NOMO-1 treated with DMSO at 0.1 percent for 48 hours (cell line): Measurements from ENCODE around the gene RAPGEF4.

ENCODE experiments used
- DNase-seq: peaks from one replicate; lab custom pipeline; 2025; ENCODE audit not compliant: unreplicated experiment; lab: John Stamatoyannopoulos, UW

The RAPGEF4 gene

DNA sequence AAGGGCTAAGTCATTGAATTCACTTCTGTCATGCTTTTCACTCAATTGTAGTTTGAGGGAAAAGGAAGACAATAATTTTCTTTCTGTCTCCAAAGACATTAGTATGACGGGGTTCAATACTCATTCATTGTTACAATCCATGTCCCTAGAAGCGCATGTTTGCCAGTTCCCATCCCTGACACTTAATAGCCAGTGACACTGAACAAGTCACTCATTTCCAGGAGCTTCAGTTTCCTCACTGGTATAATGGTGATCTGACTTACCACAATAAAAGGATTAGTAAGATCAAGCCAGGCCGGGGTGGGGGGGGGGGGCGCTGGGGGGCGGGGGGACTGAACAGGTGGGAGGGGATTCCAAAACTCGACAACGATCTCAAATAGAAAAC lies 195.2 kb downstream of the RAPGEF4 start:
- DNase-seq, result no peak

DNA sequence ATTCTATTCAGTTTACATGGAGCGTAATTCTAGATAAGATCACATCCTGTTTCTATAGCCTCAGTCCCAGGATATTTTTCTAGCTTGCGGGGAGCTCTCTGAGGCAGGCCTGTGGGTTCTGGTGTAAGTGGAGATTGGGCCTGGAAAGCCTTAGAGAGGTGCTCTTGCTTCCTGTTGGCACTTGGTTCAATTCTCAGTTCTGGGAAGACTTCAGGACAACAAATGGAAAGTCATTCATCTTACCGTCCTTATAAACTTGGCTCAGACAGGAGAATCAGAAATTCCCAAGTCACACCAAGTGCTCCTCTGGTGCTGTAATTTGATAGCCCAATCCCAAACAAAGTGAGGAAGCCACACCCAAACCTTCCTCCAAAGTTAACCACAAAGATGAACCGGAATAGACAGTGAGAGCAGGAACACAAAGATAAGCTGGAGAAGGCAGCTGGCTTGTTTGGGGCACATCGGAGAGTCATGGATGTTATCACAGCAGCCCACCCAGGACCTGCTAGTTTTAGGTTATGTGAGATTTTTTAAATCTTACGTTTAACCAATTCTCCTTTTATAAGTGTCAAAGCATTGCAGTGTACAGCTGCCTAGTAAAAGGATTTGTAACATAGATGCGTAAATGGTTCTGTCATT lies 195.7 kb downstream of the RAPGEF4 start:
- DNase-seq, result no peak

DNA sequence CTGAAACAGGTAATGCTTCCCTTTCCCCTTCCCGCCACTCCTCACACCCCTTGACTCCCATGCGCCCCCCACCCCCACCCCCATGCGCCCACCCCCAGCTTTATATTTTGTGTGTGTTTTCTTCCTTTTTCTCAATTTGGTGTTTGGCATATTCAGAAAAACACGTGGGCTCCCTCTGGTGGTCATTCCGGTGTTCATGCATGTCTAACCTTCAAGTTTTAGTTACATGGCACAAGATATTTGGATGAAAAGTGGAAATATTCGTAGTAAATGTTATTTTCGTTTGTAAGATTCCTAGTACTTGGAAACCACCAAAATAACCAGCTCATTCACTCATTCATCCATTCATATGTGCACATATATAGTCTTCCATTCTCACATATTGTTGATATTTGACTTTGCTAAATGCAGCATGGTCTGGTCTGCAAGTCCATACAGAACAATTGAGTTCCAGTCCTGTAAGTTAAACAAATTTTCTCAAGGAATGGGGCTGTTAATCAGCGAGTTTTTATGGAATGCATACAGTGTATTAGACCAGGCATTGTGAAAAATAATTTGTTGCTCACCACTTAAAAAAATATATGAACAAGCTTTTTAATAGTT lies 196.4 kb downstream of the RAPGEF4 start:
- DNase-seq, result peak; percentile 67

DNA sequence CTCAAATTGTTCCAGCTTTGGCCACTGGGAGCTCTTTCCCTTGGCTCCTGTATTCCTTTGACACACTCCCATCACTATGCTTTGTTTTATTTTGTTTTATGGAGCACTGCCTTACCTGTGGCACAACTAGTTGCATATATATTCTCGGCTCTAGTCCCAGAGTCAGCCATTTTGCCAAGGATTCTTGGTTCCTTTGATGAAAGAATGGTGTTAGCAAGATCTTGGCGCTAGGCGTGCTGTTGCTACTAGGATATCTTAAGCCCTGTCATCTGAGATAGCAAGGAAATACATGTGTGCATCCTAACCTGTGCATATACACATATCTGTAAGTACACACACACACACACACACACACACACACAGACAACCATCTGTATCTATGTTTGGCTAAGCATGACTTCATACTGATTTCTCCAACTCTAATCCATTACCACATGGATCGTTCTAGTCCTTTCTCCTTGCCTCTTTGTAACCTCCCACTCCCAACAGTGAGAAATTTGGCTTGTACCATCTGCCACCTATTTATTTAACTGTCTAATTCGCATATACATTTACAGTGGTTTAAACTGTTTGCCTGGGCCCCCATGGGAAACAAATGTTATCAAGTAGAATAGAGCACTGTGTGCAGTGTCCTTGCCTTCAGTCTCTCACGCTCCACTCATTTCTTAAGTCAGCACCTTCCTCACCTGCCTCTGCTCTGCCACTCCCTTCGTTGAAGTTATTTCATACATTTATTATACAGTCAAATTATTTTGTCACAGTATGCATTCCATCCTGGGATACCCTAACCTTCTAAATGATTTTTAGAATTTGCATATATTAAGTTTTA lies 202.5 kb downstream of the RAPGEF4 start:
- DNase-seq, result no peak

DNA sequence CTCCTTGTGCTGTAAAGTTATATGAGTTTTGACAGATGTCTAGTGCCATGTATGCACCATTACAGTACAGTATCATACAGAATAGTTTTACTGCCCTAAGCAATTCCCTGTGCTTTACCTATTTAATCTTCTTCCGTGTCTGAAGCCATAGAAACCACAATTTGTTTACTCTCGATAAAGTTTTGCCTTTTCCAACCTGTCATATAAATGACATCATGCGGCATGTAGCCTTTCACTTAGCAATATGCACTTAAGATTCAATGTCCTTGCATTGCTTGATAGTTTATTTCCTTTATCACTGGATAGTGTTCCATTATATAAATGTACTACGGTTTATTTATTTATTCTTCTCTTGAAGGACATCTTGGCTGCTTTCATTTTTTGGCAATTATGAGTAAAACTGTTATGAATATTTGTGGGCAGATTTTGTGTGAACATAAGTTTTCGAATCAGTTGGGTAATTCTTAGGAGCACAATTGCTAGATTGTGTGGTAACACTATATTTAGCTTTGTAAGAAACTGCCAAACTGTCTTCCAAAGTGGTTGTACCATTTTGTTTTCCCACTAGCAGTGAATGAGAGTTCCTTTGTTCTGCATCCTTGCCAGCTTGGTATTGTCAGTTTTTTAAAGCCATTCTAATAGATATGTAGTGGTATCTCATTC lies 203.2 kb downstream of the RAPGEF4 start:
- DNase-seq, result no peak

DNA sequence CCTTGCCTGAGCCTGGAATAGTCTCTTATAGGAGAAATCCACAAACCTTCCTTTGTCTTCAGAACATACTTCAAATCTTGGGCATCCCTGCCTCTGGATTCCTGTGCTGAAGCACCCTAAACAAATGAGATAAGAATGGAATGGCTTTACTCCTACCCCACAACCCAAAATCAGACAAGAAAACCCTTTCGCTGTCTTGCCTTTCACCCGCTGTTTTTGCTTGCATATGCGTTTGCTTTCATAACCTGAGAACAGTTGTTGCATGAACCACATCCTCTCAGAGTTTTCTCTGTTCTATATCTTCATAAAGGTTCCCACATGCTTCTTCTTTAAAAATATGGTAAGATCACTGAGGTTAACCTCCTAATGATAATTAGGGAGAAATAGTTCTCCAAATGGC lies 207.9 kb downstream of the RAPGEF4 start:
- peak; percentile 16 for DNase-seq

DNA sequence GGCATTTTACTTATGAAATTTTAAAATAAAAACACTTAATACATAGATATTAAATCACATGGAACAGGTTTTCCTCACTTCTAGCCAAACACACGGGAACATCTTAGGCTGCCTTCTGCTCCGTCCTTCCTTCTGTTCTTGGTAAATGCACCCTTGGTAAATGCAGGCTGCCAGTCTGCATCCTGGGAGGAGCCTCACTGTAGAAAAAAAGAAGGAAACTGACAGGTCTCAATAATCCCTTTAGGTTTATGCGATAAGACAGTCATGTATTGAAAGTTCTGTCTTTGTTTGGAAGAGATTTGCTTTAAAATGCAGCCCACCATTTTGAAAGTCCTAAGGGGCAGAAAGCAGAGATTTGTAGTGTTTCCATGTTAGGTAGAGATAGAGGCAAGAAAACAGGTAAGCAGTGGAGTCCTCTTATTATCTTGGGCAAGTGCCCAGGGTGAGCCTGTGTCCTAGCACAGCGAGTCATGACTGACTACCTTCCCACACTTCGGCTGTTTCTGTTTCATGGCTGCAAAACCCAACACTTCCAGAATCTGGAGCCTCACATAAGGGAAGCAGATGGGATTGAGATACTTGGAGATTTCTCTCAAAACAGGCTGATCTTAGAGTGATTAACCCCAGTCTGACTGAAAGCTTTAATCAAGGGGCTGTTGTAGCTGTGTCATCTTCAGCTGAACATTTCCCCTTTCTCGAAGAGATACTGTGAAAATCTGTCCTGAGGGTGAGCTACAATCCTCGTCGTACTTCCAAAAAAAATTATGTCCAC lies 208.6 kb downstream of the RAPGEF4 start:
- DNase-seq, result peak; percentile 7

DNA sequence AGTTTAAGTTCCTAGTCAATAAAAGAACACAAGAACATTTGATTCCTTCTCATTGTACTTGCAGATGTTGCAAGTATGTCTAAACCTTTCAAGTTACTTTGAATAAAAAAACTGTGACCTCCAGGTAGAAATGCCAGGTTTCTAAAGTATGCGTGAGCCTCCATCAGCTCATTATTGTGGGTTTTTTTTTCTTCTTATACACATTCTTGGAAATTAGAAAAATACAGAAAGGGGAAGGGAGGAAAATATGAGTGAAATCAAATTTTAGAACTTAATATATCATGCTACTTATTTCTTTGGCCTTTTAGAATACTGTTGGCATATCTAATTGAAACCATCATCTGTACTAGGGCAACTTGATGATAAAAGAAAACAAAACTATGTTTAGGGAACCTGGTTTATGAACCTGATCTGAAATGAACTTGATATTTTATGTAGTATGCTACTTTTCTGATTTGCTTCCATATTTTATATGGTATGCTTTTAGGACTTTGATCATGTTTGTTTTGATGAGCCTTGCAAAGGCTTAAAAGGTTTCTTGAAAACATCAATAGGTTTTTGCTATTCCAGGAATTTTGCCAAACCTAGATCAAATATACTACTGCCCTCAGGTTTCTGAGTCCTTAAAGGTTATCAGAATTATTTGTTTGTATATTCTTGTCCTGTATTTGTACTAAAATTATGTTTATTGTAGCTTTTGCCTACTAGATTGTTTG lies 209.3 kb downstream of the RAPGEF4 start:
- DNase-seq, result no peak

DNA sequence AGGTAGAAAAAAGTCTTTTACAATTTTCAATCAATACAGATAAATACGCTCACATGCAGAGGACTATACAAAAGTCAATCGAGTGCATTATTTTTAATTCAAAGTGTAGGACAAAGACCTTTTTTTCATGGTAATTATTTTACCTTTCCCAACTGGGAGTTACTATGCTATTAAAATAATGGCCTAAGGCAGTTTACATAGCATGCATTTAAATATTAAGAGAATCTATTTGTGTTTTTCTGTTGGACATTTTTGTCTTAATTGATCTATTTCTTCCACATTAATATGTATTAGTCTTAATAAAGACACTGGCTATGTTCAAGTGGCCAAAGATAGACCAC lies 209.8 kb downstream of the RAPGEF4 start:
- DNase-seq, result no peak

DNA sequence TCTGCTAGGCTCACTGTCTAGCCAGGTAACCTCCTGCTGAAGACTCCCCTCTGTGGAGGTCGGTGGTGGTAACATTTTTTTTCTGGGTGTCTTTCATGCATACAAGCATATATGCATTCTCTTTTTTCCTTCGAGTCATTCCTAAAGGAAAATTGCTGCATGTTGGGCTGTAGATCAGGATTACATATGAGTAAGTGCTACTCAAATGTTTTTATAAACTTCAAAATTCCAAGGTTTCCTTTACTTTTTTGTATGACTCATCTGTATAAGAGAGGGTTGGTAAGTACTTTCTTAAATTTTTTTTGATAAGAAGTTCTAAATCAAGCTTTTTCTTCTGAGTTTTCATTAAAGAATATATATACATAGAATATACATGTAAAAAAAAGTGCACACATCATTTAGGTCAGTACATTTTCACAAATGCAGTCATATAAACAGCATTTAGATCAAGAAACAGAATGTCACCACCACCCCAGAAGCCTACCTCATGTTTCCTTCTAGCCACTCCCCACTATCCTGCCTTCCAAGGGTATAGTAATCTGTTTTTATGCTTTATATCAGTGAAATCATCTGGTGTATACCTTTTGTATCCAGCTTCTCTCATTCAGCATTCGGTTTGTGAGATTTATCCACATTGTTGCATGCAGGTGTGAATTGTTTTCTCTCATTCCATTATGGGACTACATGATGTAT lies 212.0 kb downstream of the RAPGEF4 start:
- no peak for DNase-seq

DNA sequence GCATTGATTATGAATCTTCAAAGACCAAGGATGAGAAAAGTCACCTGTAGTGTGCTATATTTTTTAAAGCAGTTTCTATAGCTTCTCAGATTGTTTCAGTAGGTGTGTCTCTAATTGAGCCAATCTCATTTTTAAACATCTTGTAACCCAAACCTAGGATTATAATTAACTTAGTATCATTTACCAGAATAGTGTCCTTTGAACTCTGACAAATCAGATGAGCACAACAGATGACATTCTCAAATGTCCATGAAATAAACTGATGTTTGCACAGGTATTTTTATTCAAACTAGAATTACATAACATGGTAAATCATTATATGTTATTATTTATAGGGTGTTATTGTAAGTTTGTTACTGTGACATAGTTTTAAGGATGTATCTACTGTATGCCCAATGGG lies 213.9 kb downstream of the RAPGEF4 start:
- no peak for DNase-seq

DNA sequence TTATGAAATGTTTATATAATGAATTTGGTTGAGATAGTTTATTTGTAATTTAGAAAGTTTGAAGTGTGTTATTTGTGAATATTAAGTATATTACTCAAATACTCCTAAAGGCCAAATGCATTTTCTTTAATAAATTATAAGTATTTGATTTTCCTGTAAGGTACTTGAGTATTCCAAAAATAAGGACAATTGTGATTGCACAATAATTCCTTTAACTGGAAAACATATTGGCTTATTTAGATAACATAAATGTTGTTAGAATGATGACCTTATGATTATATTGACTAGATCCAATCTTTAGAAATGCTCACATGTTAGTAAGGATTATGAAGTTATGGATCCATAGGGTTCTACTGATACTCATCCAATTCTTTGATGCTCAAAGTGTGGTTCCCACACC lies 214.9 kb downstream of the RAPGEF4 start:
- no peak for DNase-seq

DNA sequence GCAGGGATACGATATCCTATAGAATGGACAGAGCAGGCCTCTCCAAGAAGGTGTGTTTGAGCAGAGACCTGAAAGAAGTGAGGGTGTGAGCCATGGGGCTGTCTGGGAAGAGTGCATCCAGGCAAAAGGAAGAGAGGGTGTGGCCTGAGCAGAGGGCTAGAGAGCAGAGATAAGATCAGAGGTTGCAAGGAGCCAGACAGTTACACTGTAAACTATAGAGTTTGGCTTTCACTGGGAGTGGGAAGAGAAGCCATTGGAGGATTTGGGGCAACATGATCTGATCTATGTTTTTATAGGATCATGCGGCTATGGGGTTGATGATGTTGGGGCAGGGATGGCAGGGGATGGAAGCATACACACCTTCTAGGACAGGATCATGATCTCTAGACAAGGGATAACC lies 215.9 kb downstream of the RAPGEF4 start:
- DNase-seq, result no peak

DNA sequence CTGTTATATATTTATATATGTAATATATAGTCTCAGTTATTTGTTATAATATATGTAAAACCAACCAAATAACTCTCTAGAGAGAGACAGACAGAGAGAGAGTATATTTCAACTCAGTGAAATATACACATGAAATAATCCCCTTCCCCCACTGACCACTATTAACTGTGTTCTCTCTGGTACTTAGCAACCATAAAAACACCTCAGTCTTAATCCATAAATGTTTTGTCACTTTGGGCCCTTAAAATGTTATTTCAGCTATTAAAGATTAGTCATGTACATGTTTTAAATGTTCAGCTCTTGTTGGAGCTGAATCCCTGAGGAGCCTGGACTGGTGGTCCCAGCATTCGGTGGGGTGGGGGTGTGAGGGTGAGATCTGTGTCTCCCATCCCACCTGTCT lies 217.8 kb downstream of the RAPGEF4 start:
- no peak for DNase-seq

DNA sequence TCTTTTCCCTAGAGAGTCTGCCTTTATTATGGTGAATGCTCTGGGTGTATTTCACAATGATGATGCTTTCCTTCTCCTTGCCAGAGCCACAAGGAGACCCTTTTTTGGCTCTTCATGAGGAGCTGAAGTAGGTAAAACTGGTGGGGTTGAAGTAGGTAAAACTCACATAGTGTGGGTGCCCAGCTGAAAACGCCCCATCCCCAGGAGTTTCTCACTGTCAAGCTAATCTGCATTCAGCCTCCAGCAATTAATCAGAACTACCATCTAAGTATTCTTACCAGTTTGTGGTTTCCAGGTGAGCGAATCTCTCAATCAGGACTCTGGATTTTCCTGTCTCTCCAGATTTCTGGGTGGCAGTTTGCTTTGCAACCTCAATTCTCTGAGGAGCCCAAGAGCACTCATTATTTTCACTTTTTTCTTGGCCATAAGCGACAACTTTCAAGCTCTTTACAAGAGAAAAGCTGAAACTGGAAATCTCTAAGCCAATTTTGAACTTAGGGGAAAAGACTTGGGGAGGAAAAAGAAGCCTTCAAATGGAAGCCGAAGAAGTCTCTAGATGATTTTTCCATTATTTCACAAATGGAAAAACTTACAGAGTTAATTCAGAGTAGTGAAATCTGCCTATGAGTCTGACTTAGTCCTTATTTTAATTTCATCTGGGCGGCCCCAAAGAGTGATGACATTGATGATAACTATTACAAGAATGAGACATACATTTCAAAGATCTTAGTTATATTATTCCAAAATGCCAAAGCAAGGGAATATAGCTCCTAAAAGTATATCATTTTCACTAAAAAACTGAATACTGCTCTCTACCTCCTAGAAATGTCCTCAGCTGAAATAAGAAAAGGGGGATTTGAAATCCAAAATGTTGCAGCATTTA lies 218.6 kb downstream of the RAPGEF4 start:
- no peak for DNase-seq

DNA sequence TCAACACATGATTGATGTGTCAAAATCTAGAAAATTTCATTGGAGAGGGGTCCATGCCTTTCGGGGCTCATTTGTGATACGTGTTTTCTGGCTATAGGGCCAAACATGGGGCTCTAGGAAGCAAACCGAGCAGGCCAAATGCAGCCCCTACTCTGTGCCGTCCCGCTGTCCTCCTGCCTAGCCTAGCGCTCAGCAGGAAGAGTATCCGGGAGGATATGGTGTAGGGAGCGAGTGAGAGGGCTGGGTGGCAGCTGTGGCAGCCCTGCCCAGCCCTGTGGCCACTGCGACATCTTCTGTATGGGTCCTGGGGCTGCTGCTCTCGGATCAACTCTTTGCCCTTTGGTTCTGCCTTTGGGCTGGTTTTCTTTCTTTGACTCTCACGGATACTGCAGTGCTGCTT lies 219.9 kb downstream of the RAPGEF4 start:
- no peak for DNase-seq

DNA sequence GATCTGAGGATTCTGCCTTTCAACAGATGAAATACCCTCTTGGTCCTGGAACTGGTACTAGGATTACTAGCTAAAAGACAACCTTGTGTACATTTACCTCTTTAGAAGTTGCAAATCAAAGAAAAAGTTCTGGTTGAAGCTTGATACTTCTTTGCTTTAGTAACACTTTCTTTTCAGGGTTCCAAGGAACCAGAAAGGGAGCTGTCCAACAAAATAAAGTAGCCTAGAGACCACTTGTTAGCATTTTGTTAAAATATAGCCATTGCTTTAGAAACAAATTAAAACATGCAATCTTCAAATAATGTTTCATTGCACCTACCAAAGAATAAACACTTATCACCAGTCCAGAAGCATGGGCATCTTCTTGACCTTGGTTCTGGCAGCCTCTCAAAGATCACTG lies 222.1 kb downstream of the RAPGEF4 start:
- no peak for DNase-seq

DNA sequence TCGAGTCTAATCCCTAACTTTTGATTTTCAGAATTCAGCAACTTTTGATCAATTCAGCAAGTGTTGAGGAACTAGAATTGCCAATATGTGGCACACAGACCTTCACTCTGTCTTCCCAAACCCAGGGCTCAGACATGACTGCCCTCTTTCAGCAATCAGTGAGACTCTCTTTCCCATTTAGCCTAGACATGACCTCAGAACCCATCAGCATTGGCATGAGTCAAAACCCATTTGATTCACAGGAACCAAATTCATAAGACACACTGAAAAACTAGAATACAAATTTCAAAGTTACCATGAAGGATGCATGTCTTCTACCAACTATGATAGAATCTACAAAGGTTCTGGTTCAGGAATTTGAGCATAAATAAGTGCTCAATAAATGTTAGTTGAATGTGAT lies 226.4 kb downstream of the RAPGEF4 start:
- no peak for DNase-seq

DNA sequence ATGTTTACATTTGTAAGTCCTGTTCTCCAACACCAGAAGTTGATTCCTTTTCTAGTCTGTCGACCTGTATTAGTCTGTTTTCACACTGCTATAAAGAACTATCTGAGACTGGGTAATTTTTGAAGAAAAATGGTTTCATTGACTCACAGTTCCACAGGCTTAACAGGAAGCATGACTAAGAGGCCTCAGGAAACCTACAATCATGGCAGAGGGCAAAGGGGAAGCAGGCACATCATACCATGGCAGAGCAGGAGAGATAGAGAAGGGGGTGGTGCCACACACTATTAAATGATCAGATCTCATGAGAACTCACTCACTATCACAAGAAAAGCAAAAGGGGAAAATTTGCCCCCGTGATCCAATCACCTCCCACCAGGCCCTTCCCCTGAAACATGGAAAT lies 227.2 kb downstream of the RAPGEF4 start:
- DNase-seq, result peak; percentile 91
